ENCODE measurements around the gene CCDC106.

CCDC106 gene

DNA sequence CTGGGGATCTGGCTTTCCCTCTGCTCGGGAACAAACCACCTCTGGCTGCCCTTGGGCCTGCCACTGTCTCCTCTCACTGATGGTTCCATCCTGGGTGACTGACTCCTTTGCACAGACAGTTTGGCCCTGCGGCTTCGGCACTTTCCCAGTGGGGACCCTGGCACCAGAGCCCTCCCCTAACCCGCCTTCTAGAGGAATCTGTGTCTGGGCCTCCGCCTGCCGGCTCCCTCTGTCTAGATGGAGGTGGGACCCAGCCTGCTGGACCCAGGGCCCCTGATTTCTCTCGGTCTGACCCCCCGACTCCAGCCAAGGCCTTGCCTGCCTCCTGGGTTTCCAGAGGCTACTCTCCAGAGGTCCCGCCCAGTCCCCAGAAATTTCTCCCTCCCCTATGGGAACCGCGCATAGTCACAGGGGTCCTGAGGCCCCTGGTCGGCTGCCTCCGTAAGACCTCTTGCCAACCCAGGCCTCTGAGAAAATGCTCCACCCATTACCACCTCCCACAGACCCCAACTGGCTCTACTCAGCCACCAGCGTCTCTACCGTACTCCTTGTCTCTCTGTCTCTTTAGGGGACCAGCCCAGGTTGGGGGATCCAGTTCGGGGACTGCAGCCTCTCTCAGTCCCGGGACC, 2.7 kb downstream of the CCDC106 start:
- Histone ChIP-seq H3K27me3 (no peaks in the 10 kb centered on the region), H3K4me3 (no peak overlapping the region), H3K9me3 (no peaks in the 10 kb centered on the region), H3K36me3 (peaks cover 0 to 14% (median 0%) of the 10 kb centered on the region in 3 donors), H3K27ac (no peak overlapping the region), H3K4me1 (peaks cover 0 to 38% (median 31%) of the 10 kb centered on the region in 4 donors)
- TF ChIP-seq, protein P1, sequence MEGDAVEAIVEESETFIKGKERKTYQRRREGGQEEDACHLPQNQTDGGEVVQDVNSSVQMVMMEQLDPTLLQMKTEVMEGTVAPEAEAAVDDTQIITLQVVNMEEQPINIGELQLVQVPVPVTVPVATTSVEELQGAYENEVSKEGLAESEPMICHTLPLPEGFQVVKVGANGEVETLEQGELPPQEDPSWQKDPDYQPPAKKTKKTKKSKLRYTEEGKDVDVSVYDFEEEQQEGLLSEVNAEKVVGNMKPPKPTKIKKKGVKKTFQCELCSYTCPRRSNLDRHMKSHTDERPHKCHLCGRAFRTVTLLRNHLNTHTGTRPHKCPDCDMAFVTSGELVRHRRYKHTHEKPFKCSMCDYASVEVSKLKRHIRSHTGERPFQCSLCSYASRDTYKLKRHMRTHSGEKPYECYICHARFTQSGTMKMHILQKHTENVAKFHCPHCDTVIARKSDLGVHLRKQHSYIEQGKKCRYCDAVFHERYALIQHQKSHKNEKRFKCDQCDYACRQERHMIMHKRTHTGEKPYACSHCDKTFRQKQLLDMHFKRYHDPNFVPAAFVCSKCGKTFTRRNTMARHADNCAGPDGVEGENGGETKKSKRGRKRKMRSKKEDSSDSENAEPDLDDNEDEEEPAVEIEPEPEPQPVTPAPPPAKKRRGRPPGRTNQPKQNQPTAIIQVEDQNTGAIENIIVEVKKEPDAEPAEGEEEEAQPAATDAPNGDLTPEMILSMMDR (IDR thresholded peaks at IDR 0.05): no peak
- intact Hi-C loops (cut with DNase I; ENCODE audit: low total_unique reads): no loop called here
- DNase-seq: no peak

DNA sequence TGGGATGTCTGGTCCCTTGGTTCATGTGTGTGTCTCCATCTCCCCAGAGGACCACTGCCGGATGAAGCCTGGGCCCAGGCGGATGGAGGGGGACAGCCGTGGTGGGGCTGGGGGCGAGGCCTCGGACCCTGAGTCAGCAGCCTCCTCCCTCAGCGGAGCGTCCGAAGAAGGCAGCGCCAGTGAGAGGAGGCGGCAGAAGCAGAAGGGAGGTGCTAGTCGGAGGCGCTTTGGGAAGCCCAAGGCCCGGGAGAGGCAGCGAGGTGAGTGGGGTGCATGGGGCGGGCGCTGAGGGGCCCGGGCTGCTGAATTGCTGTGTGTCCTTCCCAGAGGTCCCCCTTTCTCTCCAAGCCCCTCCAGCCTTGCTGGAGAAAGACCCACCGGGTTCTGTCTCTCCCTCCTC, 3.2 kb downstream of the CCDC106 start:
- Histone ChIP-seq H3K4me3 (no peak overlapping the region), H3K36me3 (peaks cover 0 to 12% (median 0%) of the 10 kb centered on the region in 3 donors), H3K27me3 (no peaks in the 10 kb centered on the region), H3K9me3 (no peaks in the 10 kb centered on the region), H3K4me1 (peaks cover 0 to 44% (median 36%) of the 10 kb centered on the region in 4 donors), H3K27ac (no peak overlapping the region)
- intact Hi-C loops (cut with DNase I; ENCODE audit: low total_unique reads): no loop called here
- TF ChIP-seq, protein P1 (IDR thresholded peaks at IDR 0.05): no peak
- no peak for DNase-seq

DNA sequence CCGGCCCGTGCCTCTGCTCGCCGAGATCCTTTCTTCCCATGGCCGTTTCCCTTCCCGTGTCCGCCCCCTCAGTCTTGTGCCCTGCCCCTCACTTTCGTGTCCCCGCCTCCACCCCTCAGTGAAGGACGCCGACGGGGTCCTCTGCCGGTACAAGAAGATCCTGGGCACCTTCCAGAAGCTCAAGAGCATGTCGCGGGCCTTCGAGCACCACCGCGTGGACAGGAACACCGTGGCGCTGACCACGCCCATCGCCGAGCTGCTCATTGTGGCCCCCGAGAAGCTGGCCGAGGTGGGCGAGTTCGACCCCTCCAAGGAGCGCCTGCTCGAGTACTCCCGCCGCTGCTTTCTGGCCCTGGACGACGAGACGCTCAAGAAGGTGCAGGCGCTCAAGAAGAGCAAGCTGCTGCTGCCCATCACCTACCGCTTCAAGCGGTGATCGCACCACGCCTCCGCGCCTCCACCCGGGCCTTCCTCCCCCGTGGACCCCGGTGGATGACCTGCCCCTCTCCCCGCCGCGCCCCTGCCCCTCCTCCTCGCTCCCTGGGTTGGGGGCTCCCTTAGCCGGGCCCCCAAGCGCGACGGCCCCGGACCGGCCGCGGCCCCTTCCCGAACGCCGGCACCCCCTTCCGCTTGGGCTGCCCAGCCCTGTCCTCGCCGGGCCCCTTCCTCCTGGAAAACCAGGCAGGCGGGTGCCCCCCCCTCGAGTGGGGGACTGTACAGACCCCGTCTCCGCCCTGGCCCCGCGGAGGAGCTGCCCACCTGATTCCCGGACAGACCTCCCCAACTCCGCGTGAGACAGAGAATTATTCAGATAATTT, 4.5 kb downstream of the CCDC106 start:
- no peaks in the 10 kb centered on the region for H3K27me3 ChIP-seq
- H3K36me3 ChIP-seq: peaks cover 0 to 12% (median 0%) of the 10 kb centered on the region in 3 donors
- H3K27ac ChIP-seq: peak overlapping the region; percentile 93 to 99
- DNase-seq: no peak
- H3K4me3 ChIP-seq: no peak overlapping the region
- TF ChIP-seq, protein P1 (IDR thresholded peaks at IDR 0.05): no peak
- H3K4me1 ChIP-seq: peaks cover 0 to 50% (median 43%) of the 10 kb centered on the region in 4 donors
- no peaks in the 10 kb centered on the region for H3K9me3 ChIP-seq
- intact Hi-C loops (cut with DNase I; ENCODE audit: low total_unique reads): no loop called here

DNA sequence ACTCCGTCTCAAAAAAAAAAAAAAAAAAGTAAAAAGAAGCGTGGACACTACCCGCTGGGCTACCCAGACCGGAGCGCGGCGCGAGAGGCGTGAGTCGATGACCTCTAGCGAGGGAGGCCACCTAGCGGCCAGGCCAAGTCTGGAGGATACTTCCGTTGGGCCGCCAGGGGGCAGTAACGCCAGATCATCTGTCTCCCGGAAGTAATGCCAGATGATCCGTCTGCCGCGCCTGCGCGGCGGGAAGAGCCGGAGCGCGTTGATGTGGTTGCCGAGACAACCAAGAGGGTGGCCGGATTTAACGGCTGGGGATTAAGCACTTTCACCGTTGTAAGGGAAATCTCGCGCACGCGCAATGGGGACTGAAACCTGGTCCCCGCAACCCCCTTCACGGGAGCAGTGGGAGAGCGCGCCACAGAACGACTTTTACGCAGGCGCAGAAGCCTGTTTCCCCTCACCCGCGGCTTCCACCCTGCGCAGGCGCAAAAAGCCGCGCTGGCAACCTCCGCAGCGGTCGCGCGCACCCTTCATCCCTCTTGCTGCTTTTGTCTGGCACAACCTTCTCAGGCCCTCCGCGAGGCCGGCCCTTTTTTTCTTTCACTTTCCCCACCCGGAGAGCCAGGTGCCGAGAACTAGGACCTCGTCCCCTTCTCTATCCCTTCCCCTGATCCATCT, 5.8 kb downstream of the CCDC106 start:
- TF ChIP-seq, protein P1 (IDR thresholded peaks at IDR 0.05): peak; percentile 97 to 100
- Histone ChIP-seq H3K4me1 (peaks cover 0 to 50% (median 48%) of the 10 kb centered on the region in 4 donors), H3K27ac (peak overlapping the region; percentile 93 to 99), H3K9me3 (no peaks in the 10 kb centered on the region), H3K36me3 (peaks cover 0 to 17% (median 0%) of the 10 kb centered on the region in 3 donors), H3K27me3 (no peaks in the 10 kb centered on the region), H3K4me3 (peak overlapping the region; percentile 73 to 96)
- peak; percentile 97 to 99 for DNase-seq
- intact Hi-C loops (cut with DNase I; ENCODE audit: low total_unique reads): no loop called here

DNA sequence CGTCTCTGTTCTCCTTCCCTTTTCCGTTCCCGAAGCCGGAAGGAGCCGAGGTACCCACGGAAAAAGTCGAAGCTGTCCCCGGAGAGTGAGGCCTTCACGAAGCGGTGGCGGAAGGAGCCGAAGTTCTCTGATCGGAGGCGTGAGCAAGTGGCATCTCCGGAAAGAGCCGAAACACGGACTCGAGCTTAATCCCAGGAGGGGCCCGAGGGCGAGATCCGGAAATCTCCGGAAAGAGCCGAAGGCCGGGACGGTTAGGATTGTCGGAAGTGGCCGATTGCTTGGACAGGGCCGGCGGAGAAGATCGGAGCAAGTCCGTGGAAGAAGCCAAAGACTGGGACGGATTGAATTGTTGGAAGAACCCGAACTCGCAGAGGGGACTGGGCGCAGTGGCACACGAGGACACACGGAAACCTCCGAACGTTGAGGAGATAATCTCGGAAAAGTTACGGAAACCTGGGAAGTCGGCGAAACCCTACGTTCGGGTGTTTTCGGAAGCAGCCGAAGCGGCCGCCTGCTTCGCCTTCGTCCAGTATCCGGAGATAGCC, 6.4 kb downstream of the CCDC106 start:
- intact Hi-C loops (cut with DNase I; ENCODE audit: low total_unique reads): no loop called here
- TF ChIP-seq, protein P1 (IDR thresholded peaks at IDR 0.05): no peak
- DNase-seq: peak; percentile 100
- no peaks in the 10 kb centered on the region for H3K9me3 ChIP-seq
- H3K4me3 ChIP-seq: peak overlapping the region; percentile 73 to 96
- H3K27me3 ChIP-seq: no peaks in the 10 kb centered on the region
- H3K36me3 ChIP-seq: peaks cover 0 to 23% (median 4%) of the 10 kb centered on the region in 3 donors
- H3K27ac ChIP-seq: peak overlapping the region; percentile 93 to 99
- H3K4me1 ChIP-seq: peaks cover 0 to 50% (median 48%) of the 10 kb centered on the region in 4 donors
